ENCODE results near the gene TM7SF2.

TM7SF2 gene

DNA sequence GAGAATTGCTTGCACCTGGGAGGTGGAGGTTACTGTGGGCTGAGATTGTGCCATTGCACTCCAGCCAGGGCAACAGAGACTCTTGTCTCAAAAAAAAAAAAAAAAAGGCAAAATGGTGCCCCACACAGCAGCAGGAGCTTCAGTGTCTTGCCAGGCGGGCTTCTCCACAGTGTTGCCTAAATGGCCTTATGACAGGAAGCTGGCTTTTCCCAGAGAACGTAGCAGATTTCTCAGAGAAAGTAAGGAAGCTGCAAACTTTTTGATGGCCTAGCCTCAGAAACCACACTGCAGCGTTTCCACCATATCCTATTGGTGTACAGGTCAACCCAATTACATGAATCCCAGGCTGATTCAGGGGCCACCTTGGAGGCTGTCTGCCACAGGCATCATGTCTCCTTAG, 45.7 kb downstream of the TM7SF2 start:
- DNase-seq (ENCODE audit: low spot score): no peak

DNA sequence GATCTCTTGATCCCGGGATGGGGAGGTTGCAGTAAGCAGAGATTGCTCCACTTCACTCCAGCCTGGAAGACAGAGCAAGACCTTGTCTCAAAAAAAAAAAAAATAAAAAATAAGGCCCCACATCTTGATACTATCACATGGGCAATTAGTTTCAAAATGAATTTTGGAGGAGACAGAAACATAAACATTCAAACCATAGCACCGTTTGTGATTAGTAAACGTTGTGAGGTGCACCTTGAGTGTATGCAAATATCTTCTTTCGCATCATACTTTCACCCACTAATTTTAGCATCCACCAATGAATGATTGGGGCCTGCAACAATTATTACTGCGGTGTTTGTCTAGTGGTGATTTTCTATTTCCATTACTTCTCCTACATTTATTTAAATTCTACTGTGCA, 47.3 kb downstream of the TM7SF2 start:
- DNase-seq (ENCODE audit: low spot score): no peak

DNA sequence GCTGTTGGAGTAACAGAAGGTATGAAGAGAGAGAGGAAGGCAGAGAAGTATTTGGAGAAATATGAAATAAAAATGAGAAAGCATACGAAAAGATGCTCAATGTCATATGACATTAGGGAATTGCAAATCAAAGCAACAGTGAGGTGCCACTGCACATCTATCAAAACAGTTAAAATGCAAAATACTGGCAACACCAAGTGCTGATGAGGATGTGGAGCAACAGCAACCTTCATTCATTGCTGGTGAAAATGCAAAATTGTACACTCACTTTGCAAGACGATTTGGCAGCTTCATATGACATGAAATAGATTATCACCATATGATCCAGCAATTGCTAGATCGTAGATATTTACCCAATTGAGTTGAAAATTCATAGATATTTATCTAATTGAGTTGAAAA, 49.0 kb downstream of the TM7SF2 start:
- no peak for DNase-seq (ENCODE audit: low spot score)

DNA sequence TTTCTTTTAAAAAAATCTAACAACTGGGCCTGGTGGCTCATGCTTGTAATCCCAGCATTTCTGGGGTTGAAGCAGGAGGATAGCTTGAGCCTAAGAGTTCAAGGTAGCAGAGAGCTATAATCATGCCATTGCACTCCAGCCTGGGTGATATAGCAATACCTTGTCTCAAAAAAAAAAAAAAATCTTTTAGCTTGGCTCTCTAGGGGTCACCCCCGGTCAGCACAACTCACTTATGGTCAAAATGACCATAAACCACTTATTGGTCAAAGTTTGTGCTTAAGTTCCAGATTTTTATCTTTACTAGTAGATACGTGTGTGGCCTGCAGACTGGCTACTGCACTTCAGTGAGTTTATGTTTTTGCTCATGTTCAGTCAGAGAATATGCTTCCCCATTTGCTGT, 52.0 kb downstream of the TM7SF2 start:
- DNase-seq (ENCODE audit: low spot score): no peak

Data from activated CD4-positive, alpha-beta T cell treated with anti-CD3 and anti-CD28 coated beads, Interleukin-2, Interleukin-4, amounts not matched to agents 100 ng/mL and 50 ng/mL, durations not matched to agents 16 hours and 8 hours (primary cell).